GM19324 (cell line): ENCODE measurements around the gene PSMD12.
"Not testable (repeated sequence)": the region's sequence is repeated elsewhere in the genome, so short reads cannot be mapped to it uniquely, and the experiment has no call there.

Experiments
- ATAC-seq: cut with Tn5 transposase; IDR thresholded peaks from one replicate; pipeline ENCODE4 v1.9.1; 2021; ENCODE audit warnings: mild to moderate bottlenecking, moderate library complexity; ENCODE audit not compliant: unreplicated experiment, low FRiP score

Gene PSMD12

GRCh38 chr17:67359960-67360791, 6.2 kb downstream of the PSMD12 start:
- no peak for ATAC-seq

- ATAC-seq, result no peak
Observed at GRCh38 chr17:67358612-67359011, 7.8 kb downstream of the PSMD12 start.

- no peak for ATAC-seq
Observed at GRCh38 chr17:67353929-67354574, 12.3 kb downstream of the PSMD12 start.

- ATAC-seq, result no peak
Observed at GRCh38 chr17:67353161-67353560, 13.2 kb downstream of the PSMD12 start.

- ATAC-seq, result no peak
Observed at GRCh38 chr17:67349420-67349819, 17.0 kb downstream of the PSMD12 start.

- ATAC-seq, result no peak
Observed at GRCh38 chr17:67347826-67348225, 18.6 kb downstream of the PSMD12 start.

- no peak for ATAC-seq
Observed at GRCh38 chr17:67343237-67343636, 23.1 kb downstream of the PSMD12 start.

- not testable (repeated sequence) for ATAC-seq
Observed at GRCh38 chr17:67338353-67338752, 28.0 kb downstream of the PSMD12 start.

- no peak for ATAC-seq
Observed at GRCh38 chr17:67336859-67337258, 29.5 kb downstream of the PSMD12 start.

- no peak for ATAC-seq
Observed at GRCh38 chr17:67335245-67335835, 31.0 kb downstream of the PSMD12 start.

GRCh38 chr17:67332162-67332508, 34.2 kb downstream of the PSMD12 start:
- ATAC-seq, result not testable (repeated sequence)

GRCh38 chr17:67331381-67332161, 34.8 kb downstream of the PSMD12 start:
- not testable (repeated sequence) for ATAC-seq

GRCh38 chr17:67328026-67328425, 38.4 kb downstream of the PSMD12 start:
- no peak for ATAC-seq

- not testable (repeated sequence) for ATAC-seq
Observed at GRCh38 chr17:67326959-67327745, 39.2 kb downstream of the PSMD12 start.

- ATAC-seq, result no peak
Observed at GRCh38 chr17:67326440-67326839, 39.9 kb downstream of the PSMD12 start.

GRCh38 chr17:67324330-67324729, 42.0 kb downstream of the PSMD12 start:
- no peak for ATAC-seq

- ATAC-seq, result no peak
Observed at GRCh38 chr17:67323445-67323844, 42.9 kb downstream of the PSMD12 start.

GRCh38 chr17:67322042-67322787, 44.2 kb downstream of the PSMD12 start:
- no peak for ATAC-seq

- ATAC-seq, result not testable (repeated sequence)
Observed at GRCh38 chr17:67321486-67321885, 44.9 kb downstream of the PSMD12 start.
